GM18519 (cell line): ENCODE measurements around the gene WNT5B.

Experiments used
- ATAC-seq: cut with Tn5 transposase; IDR thresholded peaks from one replicate; pipeline ENCODE4 v1.9.1; 2021; ENCODE audit warnings: mild to moderate bottlenecking, moderate library complexity; ENCODE audit not compliant: unreplicated experiment, low FRiP score

The WNT5B gene

DNA sequence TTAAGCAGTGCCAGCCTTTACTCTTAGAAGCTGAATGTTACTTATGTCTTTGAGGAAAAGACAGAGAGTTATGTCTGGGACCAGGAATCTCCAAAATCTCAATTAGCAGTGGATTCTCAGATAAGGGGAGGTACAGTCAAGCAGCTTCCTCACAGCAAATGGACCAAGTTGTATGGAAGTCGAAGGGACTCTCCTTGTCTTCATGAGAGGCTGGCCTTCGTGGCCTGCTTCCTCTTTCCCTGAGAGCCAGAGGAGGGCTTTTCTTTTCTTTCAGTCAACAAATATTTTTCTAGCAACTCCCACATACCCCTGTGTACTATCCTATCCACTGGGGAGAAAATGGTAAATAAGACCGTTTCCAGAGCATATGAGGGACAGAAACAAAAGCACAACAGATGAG, 6.6 kb upstream of the WNT5B start:
- no peak for ATAC-seq

DNA sequence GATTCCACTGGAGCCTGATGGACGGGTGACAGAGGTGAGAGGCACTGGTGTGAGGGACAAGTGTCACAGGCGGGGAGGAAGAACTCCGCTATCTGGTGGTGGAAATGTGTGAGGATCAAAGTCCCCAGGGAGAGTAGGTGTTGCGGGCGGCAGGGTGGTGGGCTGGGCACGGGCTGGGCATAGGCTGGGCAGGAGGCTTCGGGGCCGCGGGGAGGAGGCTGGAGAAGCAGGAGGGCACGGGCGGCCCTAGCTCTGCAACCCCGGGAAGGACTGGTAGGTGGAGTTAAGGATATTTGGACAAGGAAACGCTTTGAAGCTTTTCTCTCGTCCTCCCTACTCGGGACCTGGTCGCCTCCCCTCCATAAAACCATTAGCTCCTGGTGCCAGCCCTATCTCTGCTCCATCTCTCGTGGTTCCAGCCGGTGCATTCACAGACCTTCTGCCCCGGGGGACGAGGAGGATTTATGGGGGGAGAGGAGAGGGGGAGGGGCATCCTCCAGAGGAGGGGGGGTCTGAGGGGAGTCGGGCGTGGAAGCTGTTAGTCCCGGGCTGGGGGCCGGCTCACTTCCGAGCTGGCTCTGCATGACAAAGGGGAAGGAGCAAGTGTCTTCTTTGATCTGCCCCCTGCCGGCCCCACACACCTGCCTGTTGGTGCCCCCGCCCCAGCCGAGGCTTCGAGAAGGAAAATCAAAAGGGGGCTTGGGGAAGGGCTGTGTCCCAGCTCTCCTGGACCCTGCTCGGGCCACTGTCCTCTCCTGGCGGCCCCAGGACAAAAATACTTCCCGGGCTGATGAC, 504 bp downstream of the WNT5B start:
- ATAC-seq = no peak

- no peak for ATAC-seq
These were observed 1.2 kb downstream of the WNT5B start for GRCh38 chr12:1630133-1630826.

- no peak for ATAC-seq
These were observed 2.0 kb downstream of the WNT5B start for GRCh38 chr12:1630827-1631591.

DNA sequence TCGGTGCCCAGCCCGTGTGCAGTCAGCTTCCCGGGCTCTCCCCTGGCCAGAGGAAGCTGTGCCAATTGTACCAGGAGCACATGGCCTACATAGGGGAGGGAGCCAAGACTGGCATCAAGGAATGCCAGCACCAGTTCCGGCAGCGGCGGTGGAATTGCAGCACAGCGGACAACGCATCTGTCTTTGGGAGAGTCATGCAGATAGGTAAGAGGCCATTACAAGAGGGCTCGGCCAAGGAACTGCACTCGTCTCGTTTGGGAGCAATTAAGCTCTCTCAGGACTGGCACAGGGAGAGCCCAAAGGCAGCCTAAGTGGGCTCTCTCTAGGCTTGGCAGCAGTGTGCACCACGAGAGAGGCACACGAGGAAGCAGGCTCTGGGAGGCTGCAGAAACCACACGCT, 3.7 kb downstream of the WNT5B start:
- ATAC-seq = no peak

DNA sequence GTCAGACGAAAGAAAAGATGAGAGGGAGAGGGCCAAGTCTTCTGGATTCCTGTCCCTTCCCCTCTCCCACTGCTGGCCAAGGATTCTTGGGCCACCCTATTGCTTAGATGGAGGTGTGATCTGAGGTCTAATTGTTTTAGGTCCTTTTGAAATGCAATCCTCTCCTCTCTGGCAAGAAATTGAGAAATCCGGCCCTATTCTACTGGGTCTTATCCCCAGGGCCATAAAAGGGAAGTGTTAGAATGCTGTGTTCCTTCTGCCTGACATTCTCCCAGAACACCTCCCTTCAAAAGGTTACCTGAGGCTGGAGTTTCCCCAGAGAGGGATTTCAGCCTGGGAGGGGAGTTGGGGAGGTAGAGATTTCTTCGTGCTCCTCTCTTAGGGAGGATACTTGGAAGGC, 4.4 kb downstream of the WNT5B start:
- no peak for ATAC-seq

GRCh38 chr12:1634149-1634548, 5.1 kb downstream of the WNT5B start:
- no peak for ATAC-seq

DNA sequence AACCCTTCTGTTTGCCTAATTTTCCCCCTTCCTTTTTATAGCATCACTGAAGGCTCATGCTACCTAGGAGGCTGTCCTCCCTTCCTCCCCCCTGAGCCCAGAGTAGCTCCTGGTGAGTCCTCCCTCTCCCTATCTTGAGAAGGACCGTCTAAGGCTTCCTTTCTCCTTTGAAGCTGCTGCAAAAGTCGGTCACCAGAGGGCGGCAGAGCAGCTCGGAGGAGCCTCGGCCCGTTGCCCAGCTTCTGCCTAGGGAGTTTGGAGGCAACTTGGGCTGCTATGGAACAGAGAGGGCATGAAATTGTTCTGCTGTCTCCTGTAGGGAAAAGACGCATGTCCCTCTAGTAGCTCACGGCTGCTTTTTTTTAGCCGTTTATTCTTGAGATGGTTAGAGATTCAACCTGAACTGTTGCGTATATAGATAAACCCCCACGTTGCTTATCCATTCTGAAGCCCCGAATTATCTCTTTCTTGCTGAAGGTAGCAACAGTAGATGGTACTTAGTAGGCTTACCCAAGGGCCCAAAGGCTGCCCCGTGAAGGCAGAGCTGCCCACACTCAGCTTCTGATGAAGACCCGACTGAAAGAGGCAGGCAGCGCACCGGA, 5.7 kb downstream of the WNT5B start:
- ATAC-seq = no peak

DNA sequence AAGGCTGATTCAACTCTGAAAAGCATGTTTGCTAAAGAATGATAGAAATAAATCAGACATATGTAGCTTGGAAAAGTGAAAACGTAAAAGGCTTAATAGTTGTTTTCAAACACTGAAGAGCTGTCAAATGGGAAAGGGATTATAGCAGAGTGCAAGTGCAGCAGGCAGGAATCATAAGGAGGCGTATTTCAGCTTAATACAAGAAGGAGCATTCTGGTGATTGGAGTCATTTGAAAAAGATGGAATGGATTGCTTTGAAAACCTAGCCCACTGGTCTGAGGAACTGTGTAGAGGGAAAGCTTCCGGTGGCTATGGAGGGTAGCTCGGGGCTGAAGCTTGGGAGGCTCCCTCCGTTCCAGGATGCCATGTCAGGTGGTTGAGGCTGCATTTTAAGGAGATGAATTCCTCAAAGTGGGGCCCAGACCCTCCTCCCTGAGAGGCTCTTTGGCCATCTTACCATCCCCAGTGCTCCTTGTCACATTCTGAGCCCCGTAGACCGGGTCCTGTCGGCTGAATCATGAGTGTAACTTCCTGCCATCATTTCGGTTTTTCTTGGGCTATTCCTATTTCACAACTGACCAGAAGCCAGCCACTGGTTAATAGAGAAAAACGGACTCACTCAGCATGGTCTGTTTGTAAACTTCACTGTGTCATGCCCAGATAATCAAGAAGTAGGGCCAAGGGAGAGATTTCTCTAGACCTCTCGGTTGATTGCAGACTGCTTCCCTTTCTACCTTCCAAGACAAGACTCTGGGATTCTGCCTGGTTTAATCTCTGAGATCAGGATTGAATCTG, 6.5 kb downstream of the WNT5B start:
- no peak for ATAC-seq

- ATAC-seq = no peak
These were observed 9.2 kb downstream of the WNT5B start for GRCh38 chr12:1638203-1638602.

DNA sequence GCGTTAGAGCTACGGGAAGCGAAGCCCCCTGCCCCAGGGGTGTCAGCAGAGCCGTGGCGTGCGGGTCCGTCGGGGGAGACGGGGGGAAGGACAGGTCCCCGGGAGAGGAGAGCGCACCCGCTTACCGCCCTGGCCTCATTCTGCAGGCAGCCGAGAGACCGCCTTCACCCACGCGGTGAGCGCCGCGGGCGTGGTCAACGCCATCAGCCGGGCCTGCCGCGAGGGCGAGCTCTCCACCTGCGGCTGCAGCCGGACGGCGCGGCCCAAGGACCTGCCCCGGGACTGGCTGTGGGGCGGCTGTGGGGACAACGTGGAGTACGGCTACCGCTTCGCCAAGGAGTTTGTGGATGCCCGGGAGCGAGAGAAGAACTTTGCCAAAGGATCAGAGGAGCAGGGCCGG, 10.5 kb downstream of the WNT5B start:
- ATAC-seq = no peak

DNA sequence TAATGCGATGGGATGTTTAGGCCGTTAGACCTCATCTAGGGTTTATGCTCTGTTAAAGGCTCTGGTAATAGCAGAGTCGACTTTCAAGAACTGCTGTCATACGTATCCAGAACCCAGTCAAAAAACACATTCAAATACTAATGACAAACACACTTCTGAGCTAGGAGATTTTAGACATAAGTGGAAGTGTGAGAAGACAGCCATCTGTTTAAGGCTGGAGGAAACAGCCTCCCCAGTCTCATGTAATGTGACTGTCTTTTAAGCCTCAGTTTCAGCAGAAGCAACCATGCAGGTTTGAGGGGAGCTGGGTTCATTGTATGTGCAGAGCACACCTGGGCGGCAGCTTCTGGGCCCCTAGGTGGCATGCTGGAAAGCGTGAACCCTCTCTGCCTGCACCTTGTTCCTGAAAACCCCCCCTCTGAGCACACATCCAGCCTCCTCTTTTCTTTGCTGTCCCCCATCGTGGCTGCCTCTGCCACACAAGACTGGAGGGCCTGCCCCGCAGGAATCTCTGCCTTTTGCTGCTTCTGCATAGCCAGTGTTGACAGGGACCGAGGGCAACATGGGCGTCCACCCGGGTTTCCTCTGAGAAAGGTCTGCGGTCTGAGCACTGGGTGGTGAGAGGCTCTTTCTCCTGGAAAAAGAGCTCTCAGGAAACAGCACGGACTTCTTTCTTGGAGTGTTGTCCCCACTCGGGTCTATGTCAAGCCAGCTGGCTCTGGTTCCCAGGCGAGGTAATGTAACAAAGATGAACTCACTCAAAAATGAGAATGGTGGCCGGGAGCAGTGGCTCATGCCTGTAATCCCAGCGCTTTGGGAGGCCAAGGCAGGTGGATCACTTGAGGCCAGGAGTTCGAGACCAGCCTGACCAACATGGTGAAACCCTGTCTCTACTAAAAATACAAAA, 11.6 kb downstream of the WNT5B start:
- ATAC-seq = no peak

DNA sequence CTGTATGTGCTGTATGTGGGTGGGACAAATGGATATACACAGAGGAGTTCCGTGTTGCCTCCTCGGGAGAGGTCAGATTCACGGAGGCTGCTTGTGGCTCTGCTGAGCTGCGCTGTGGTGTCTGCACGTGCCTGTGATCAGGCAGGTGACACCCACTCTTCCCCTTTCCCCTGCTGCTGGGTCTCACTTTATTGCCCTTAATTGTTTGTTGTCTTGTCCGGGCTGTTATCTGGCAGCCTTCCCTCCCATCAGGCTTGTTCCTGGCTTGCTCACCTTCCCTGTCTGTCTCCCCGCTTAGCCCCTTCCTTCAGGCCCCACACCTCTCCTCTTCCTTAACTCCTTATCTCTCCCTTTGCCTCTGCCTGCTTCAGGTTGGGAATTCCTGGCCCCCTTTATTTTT, 13.5 kb downstream of the WNT5B start:
- no peak for ATAC-seq

- no peak for ATAC-seq
These were observed 14.0 kb downstream of the WNT5B start for GRCh38 chr12:1643043-1643442.

DNA sequence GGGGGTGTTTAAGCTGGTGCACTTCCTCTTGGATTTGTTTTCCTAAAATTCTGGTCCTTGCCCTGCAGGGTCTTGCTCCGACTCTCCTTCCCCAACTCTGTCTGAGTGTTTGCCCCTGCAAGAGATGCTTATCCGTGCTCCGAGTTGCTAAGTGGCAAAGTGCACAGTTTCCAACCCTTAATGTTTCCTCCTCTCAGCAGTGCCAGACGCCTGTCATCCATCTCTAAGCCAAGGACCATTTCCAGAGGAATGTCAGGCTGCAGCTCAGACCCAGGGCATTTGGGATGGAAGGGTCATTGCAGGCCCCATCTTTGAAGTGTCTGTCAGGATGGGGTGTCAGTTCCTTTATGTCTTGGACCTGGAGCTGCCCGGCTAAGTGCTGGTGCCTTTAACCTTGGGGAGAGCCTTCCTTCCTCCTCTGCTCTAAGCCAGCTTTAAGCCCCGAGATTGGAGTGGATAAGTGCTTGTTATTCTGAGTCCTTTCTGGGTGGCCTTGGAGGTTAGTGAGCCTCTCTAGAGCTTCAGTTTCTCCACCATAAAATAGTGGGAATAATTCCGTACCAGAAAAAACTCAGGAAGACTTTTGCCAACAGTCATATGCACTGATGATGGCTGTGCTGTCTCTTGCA, 15.0 kb downstream of the WNT5B start:
- no peak for ATAC-seq

DNA sequence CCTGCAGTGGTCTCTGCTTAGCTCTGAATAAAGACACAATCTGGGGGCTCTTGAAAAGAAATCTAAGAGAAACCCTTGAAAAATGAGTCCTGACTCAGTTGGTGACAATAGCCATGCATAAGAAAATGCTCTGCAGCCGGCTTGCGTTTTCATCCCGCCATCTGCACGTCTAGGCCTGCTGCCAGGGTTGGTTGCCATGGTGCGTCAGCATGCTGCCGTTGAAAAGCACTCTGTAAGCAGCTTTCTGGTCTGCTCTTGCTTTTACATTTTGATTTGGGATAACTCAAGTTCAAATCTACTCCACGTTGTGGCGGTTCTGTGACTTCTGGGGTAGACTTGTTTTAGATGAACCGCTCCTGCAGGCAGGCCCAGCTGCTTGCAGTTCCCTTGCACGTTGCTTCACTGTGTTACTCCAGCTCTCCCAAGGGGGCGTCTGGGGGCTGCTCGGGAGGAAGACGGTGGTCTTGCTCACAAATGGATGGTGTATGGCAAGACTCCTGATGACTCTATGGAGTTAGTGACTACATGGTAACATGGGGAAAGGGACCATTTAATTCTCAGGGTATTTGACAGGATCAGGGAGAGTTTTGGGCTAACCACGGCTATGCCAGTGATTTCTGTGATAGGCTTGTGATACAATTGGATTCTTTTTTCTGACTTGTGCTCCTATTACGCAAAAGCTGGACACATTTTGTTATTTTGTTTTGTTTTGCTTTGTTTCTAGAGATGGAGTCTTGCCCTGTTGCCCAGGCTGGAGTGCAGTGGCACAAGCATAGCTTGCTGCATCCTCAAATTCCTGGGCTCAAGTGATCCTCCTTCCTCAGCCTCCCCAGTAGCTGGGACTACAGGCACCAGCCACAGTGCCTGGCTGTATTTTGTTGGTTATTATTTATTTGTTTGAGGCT, 15.8 kb downstream of the WNT5B start:
- no peak for ATAC-seq

- no peak for ATAC-seq
These were observed 16.8 kb downstream of the WNT5B start for GRCh38 chr12:1645819-1646218.
